GM19043 (cell line): ENCODE results near the gene LRRC25.

Experiments used
- ATAC-seq: cut with Tn5 transposase; IDR thresholded peaks from one replicate; pipeline ENCODE4 v1.9.1; 2021; ENCODE audit warnings: low read depth; ENCODE audit not compliant: unreplicated experiment

LRRC25 gene

DNA sequence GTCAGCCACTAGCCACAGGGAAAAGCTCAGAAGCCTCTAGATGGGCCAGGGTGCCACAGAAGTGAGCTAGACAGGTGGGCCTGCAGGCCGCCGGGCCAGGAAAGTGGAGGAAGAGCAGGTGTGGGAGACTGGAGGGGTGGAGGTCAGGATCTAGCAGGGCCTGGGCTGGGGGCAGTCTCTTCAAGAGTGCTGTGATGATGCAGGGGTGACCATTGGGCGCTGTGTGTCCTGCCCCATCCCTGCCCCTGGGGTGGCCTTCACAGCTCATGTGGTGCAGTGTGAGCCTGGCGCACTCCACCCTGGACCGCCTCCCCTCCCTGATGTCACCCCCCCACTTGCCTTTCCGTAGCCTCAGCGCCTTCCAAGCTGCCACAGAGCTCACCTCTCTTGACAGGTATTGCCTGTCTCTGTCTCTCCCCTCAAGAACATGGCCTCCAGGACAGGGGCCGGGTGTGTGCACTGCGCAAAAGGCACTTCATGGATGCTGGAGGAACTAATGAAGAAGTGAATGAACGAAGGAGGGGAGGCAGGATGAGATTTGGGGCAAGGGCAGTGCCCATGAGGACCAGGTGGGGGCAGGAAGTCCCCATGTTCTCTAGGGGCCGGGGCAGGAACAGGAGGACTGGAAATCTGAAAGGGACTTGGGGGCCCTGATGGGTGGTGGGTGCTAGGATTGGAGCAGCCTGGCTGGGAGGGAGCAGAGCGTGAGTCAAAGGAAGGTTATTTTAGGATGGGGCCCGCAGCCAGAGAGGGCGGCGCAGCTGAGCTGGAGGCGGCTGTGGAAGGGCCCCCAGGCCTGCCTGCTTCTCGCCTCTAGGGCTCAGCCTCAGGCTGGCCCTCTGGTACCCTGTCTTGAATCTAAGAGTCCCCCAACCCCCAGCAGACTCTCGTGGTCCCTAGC is 28.3 kb upstream of the LRRC25 start:
- ATAC-seq: no peak

DNA sequence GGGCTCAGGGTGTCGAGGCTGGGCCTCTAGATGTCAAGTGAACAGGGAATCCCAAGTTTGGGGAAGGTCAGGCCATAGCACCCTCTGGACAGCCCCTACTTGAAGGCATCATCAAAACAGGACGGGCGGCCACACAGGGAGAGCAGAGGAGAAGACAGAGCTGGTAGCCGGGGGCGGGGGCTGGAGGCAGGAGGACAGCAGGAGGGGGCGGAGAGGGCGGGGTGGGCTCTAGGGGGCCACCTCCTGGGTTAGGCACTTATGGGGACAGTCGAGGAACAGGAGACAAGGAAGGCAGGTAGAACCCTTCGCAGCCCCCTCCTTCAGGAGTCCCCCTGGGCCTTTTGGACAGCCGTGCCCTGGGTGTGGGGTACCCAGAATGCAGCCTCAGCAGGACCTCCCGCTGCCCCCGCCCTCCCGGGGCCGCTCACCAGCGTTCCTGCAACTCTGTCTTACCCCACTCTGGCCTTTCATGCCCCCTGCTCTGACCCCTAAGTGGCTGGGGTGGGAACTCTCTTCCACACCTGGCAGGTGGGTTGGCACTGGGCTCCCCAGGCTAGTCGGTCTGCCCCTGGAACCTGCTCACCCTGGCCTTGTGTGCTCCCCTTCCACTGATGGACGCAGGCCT is 27.6 kb upstream of the LRRC25 start:
- no peak for ATAC-seq

DNA sequence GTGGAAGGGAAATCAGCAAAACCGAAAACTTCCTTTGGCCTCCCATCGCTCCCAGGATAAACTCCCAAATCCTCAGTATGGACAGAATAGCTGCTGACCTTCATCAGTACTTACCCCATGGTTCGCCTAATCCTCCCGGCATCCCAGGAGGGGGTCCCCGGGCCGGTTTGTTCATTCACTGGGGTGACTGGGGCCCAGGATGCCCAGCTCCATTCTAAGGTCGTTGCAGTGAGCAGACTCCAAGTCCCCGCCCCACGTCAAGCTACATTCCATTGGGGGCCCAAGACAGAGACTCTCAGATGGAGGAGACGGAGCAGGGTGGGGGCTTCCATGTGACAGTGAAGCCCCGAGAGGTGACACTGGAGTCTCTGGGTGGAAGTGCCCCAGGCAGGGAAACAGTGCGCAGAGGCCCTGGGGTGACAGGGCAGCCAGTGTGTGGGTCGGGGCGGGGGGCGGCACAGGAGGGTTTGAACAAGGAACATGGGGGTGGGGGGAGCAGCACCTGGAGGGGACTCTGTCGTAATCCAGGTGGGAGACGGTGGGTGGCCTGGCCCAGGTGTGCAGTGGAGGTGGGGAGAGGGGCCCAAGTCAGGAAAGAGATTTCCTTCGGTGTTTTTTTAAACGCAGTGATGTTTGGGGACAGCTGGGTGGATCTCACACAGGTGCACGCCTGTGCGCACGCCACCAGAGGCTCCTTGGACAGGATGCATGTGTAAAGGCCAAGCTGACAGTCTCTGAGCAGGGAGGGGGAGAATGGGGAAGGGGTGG is 26.9 kb upstream of the LRRC25 start:
- ATAC-seq: no peak

DNA sequence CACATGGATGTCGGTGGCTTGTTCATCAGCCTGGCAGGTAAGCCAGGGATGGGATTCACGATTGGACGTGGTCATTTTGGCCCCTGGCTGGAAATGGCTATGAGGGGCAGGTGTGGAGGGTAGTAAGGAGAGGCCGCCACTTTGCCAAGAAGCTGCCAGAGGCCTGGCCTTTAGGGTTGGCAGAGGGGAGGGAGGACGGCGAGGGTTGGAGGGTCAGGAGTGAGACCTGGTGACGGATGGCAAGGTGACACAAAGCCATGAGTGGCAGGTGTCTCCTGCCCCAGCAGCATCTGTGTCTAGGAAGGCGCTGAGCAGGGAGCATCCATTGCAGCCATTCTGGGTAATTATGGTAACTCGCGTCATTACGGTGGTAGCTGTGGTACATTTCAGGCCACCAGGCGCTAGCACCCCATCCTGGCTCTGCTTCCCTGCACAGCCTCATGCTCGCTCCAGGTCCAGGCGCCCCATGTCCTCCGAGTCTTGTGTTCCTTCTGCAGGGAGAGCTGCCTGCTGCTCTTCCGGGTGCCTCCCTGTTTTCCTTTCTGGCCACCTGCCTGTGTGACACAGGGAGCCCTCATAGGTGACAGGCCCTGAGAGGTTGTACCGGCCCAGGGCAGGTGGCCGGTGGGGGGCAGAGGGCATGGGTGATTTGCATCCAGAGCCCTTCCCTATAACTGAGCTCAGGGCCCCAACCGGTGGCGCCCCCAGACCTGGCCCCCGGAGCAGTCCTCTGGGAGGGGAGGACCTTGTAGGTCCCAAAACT is 26.0 kb upstream of the LRRC25 start:
- no peak for ATAC-seq

DNA sequence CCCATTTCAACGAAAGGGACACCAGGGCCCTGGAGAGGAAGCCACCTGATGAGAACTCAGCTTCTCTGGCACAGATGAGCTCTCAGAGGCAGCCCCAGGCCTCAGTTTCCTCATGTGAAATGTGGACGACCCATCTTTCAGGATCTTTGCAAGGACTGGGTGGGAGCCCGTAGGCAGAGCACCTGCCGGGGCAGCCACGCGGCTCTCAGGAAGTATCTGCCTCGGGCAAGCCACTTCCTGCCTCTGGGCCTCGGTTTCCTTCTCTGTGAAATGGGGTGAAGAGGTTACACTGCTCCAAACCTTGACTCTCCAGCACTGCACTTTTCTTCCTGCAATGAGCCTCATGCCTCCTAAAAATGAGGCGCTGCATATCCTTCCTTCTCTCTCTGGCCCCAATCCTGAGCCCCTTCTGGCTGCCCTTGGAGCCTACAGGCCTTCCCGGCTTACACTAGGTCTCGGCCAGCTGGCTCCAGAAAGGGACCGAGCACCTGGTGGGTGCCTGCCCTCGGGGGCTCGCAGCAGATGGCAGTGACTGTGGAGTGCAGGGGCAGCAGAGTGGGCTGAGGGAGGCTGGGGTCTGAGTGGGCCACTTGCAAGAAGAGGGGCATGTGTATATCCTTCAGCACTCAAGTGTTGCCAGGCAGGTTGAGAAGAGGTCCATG is 25.2 kb upstream of the LRRC25 start:
- ATAC-seq: no peak

DNA sequence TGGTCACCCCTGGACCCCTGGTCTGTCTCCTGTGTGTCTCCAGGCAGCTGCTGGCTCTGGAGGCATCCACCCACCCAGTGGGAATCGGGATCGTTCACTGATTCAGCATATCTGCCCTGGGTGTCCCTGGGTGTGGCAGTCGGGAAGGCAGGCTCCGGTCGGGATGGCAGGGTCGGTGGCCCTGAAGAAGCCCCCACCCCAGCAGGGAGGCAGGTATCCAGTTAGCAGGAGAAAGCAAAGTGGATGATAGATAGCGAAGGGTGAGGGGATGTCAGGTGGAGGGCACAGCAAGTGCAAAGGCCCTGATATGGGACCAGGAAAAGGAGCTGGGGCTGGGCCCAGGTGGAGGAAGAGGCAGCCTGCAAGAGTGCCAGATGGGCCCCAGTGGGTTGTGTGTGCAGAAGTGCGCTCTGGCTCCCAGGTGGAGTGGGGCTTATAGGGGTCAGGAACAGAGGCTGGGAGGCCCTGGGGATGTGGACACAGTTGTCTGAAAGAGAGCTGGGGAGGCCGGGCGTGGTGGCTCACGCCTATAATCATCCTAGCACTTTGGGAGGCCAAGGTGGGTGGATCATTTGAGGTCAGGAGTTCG is 24.0 kb upstream of the LRRC25 start:
- no peak for ATAC-seq

DNA sequence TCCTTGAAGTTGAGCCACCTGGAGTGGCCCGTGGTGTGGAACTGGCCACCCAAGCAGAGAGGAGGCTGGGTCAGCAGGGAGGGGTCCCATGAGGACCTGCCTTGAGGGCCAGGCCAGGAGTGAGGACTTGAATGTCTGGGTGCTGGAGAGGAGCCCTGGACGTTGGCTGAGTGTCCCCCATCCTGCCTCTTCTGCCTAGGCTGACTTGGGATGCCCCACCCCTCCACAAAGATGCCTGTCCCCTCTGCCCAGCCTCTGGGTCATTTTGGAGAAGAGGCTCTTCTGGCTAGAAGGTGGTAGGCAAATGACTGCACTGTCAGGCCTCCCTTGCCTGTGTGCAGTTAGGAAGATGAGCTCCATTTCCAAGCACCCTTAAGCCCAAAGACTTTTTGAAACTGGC is 23.5 kb upstream of the LRRC25 start:
- no peak for ATAC-seq

DNA sequence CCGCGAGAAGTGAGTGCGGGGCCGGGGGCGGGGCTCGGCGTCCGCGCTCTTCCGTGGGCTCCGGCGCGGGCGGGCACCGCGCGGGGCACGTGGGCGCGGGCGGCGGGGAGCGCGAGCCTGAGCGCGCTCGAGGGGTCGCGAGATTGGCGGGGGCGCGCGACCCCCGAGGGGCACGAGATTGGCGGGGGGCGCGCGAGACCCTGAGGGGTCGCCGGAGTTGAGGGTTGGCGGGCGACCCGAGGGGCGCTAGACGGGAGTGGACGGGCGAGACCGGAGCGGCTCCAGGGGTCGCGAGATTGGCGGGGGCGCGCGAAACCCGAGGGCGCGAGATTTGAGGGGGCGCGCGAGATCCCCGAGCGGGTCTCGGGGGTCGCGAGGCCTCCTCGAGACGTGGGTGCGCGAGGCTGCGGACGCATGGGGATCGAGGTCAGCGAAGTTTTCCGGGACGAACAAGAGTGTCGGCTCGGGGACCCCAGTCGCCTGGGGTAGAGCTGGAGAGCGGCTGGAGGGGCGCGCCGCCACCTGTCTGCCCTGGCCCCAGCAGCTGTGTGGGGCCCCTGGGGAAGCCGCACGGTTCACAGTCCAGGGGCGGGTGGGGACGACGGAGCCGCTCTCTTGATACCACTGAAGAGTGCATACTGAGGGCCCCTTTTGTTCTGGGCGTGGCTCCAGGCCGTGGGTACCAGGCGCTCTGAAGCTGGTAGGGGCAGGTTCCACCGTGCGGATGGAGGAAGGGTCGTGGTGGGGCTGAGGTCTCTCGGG is 22.5 kb upstream of the LRRC25 start:
- ATAC-seq: no peak

DNA sequence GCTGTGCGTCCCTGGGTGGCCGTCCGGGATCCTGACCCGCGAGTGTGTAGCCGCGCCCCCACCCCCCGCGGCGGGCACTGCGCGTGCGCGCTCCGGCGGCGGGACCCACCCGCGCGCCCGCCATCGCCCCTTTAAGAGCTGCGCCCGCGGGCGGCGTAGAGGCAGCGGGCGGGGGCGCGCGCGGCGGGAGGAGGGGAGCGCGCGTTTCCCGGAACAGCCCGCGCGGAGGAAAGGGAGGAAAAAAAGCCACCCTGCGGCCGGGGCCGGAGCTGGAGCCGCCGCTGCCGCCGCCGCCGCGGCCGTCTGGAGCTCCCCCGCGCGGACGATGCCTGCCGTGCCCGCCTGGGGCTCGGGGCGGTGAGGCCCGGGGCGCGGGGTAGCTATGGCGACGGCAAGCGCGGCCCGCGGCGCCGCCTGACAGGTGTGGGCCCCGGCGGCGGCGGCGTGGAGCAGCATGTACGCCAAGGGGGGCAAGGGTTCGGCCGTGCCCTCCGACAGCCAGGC is 21.8 kb upstream of the LRRC25 start, which contains the start of gene SSBP4:
SSBP4 (plus strand) TSS at position 204 of the 504 bp plus-strand sequence; CDS start at position 455, 251 bp downstream.
- no peak for ATAC-seq

DNA sequence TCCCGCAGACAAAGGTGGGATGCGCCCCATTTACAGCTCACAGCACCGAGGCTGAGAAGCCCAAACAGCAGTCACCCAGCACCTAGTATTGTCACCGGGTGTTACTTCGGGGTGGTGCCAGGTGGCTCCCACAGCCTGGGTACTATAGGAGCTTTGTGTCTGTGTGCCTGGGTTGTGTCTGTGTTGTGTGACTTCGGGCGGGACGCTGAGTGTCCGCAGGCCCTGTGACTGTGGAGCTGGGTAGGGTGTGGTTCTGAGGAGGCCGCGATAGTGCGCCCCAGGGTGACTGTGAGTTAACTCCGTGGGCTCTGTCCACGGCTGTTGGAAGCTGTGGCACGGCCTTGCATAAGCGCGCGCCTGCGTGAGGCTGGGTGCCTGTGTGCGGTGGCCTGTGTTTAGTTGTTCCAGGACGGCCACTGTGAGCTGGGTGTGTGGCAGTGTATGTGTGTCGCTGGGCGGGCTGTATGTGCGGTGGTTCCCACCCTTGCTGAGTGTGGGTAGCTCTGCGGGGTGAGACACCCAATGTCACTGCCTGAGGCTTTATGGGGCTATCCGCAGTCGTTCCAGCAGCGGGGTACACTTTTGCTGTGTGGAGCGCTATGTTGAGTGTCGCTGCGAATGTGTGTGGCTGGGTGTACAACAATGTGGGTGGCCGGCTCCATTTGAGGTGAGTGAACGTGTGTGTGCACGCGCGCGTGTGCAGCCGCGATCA is 21.2 kb upstream of the LRRC25 start:
- ATAC-seq: no peak

DNA sequence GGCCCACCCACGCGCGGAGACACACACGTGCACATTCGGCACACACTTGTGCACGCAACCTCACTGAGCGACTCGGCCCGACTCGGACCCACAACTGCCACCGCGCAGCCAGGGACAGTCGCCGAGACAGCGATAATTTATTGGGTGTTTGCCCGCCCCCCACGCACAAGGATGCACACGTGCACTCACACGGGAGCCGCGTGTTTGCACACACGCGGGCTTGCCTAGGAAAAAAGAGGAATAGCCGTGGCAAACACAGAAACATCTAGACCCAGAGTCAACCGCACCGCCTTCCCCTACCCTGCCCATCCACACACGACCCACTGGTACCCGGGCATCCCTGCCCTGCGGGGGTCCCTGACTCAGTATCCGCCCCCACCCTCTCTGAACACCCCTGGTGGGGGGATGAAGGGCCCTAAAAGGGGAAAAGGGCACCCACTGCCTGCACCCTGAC is 20.6 kb upstream of the LRRC25 start:
- ATAC-seq: no peak

DNA sequence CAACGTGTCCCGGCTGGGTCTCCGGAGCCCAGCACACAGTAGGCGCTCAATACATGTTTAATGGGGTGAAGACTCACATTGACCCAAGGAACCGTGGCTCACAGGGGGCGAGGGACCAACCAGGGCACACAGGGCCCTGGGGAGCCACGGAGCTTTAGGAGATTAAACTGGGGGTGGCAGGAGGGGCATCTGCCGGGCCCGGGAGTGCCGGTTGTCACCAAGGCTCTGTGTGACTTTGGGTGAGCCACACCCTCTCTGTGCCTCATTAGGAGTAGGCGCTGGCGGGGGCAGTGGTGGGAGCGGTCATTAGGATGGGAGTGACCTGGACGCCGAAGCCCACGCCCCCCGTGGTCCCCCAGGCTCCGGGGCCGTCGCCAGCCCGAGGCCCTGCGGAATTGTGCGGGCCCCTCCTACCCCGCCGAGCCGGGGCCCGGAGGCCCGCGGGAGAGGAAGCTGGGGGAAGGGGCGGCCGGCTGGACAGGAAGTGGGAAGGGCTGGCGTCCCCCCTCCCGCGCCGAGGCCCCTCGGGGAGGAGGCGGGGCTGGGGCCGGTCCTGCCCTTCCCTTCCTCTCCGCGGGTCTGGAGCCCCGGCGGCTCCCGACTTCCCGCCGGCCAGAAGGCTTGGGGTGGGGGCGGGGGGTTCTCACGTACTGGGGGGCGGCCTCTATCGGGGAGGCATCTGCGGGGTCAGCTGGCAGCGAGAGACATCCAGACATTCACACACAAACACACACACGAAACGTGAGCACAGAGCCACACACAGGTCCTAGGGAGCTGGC is 20.0 kb upstream of the LRRC25 start:
- ATAC-seq: no peak

DNA sequence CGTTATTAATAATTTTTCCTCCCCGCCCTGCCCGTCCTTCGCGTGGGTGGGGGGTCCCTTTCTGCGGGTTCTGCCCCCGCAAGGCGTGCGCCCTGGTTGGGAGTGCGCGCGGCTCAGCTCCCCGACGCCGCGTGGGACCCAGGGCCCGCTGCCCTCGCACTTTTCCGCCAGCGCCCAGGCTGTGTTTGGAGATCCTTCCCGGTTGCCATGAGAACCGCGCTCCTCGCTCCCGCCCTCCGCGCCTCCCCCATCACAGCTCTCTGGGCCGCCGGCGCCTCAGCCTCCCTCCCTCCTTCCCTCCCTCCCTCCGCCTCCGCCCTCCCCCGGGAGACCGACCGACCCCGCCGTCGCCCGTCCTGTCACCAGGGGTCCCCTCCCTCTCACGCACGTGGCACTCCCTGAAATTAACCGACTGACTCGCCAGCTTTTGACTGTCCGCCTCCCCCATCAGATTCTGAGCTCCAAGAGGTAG is 19.4 kb upstream of the LRRC25 start:
- no peak for ATAC-seq

DNA sequence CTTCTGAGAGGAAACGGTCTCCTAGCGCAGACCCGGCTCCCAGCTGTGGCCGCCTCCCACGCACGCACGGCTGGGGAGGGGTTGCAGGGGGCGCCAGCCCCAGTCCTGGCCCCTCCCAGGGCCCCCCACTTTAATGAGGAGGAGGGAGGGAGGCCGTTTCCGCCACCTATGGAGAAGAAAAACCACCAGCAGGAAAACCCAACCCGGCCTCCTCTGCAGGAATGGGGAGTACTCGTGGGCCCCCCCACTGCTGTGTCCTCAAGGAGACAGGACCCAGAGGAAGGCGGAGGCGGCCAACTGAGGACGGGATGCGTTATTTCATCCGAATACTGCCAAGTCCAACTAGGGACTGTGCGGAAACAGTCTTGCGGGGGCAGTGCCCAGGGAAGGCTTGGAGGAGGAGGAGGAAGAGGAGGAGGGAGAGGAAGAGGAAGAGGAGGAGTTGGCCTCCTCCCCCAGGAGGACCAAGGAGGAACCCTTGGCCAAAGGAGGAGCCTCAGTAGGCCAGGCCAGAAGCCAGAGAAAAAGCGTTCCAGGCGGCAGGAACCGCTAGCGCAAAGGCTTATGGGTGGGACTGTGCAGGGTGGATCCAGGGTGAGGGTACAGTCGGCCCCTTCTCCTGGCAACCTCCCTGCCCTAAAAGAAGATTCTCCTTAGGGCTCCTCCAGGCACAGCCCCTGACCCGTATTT is 17.9 kb upstream of the LRRC25 start:
- ATAC-seq: no peak

DNA sequence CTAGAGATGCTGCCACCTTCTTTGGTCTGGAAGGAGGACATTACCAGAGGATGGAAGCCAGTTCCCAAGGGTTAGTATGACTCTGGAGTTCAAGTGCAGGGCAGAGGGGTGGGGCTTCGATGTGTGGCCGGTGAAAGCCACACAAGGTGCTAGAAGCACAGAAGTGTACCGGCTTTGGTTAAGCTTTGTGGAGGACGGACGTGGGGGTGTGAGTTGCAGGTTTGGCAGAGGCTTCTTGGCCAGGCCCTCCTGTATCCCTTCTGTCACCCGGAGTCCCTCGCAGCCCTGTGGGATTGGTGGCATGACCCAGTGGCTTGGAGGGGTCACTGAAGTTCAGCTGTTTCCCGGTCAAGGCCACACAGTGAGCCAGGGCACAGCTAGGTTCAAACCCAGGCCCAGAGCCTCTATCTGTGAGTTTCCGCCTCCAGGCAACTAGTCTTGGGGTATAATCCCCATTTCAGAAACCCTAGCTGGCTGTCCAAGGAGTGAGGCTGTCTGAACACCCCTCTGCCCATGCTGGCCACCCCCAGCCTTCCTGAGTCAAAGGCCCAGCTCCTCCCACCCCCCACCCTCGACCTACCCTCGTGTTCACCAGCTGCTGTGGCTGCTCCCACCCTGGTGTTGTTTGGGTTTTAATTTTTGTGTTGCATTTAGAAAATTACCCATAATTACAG is 17.2 kb upstream of the LRRC25 start:
- no peak for ATAC-seq
